C1 segment of cervical spinal cord (tissue), 14 donors: ENCODE measurements around the gene FUOM.

Experiments
- DNase-seq, 14 donors: peaks; one replicate each; lab custom pipeline; 2025; lab: John Stamatoyannopoulos, UW

Gene FUOM

GRCh38 chr10:133313192-133313591 lies 44.6 kb downstream of the FUOM start:
- DNase-seq, result no peak

GRCh38 chr10:133312769-133313145 lies 45.1 kb downstream of the FUOM start:
- DNase-seq, result no peak

DNA sequence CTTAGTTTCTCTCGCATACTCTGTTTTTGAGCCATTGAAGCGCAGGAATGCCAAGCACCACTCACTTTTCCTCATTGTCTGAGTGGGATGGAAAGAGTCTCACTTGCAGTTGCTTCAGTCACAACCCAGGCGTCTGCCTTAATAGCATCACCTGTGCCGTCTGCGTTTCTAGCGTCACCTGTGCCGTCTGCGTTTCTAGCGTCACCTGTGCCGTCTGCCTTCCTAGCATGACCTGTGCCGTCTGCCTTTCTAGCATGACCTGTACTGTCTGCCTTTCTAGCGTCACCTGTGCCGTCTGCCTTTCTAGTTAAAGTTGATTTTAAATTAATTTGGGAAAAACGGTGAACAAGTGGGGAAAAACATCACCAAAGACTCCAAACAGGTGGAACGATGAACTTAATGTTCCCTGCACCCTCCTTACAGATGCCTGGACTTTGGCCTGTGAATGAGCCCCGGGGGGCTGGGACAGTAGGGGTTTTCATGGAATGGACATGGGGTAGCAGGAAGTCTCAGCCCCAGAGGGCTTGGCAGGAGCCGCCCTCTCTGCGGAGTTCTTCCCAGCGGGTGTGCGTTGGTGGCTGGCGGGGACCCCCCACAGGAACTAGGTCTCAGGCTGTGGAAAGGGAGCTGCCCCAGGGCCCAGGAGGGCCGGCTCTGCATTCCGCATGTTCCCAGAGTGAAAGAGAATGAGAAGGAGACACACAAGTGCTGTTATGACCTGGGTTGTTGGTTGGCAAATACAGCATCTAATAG lies 45.6 kb downstream of the FUOM start:
- no peak for DNase-seq

DNA sequence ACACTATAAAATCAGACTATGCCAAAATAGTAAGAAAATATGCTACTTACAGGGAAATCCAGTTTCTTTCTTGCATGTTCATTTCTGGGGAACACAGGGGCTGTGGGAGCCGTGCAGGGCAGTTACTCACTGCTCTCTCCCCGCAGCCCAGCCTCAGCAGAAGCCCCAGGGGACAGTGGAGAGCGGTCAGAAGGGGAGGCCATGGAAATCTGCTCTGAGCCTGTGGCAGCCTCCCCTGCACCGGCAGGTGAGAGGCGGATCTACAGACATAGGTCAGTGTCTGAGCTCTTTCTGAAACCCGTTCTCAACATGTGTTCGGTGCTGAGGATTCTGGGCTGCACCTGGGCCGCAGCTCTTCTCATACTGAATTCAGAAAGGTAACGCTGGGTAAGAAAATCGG lies 46.2 kb downstream of the FUOM start:
- DNase-seq, result no peak

DNA sequence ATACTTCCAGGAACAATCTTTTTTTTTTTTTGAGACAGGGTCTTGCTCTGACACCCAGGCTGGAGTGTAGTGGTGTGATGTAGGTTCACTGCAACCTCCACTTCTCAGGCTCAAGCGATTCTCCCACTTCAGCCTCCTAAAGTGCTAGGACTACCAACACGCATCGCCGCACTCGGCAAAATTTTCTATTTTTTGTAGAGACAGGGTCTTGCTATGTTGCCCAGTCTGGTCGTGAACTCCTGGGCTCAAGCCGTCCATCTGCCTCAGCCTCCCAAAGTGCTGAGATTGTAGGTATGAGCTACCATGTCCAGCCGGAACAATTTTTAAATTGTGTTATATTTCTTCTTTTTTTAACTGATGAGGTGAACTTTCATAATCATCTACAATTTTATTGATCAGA lies 47.0 kb downstream of the FUOM start:
- DNase-seq, result no peak

- DNase-seq, result no peak
These were observed 47.4 kb downstream of the FUOM start for GRCh38 chr10:133310399-133310755.

- no peak for DNase-seq
These were observed 48.0 kb downstream of the FUOM start for GRCh38 chr10:133309720-133310398.

DNA sequence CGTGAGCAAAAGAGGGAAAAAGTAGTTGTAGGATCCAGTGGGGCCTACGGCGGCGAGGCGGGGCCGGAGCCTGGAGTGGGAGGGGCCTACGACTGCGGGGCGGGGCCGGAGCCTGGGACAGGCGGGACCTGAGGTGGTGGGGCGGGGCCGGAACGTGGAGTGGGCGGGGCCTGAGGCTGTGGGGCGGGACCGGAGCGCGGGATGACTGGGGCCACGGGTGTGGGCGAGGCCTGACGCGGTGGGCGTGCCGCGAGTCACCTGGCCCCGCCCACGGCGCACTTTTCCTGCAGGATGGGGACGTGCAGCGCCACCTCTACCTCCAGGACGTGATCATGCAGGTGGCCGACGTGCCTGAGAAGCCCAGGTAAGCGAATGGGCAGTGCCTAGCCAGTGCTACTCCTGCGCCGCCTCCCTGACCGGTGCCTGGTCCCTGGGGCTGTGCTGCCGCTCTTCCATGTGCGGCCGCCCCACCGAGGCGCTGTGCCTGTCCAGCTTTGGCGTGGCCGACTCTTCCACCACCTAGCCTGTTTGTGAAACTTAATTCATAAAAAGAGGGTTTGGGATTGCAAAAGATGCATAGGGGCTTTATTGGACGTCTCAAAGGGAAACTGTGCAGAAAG lies 48.6 kb downstream of the FUOM start:
- DNase-seq, result peak in 13 of 14 donors; percentile 70 to 95 (median 90)

DNA sequence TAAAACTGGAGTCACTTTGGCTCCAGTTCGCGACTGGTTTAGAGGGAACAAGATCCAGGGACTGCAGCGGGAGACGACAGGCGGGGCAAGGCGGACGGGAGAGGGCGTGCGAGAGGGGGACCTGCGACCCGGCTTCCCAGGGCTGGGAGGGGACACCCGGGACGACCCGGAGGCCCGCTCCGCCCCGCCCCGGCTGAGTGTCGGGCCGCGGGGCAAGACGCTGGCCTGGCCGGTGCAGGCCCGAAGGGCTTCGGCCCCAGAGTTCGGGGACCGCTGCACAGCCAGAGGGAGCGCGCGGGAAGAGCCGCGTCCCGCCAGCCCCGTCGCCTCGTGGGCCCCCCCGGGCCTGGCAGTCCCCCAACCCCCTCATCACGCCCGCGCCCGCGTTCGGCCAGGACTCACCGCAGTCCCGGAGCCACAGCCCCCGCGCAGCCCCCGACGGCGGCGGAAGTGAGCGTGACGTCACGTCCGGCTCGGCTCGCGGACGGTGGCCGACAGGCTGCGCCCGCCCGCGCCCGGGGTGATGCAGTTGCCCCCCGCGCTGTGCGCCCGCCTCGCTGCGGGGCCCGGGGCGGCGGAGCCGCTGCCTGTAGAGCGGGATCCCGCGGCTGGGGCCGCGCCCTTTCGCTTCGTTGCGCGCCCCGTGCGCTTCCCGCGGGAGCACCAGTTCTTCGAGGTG lies 49.3 kb downstream of the FUOM start, which contains the start of the genes TUBGCP2 and ZNF511:
Gene TUBGCP2, minus strand, starts transcription at position 452 of the 679 bp plus-strand sequence. CDS start 5,931 bp downstream, outside the sequence.
Gene ZNF511, plus strand, starts transcription at position 494 of the 679 bp plus-strand sequence. Its CDS starts 30 bp downstream, at position 524.
- DNase-seq, result peak; percentile 52 to 95 (median 90)

GRCh38 chr10:133307776-133308420 lies 49.9 kb downstream of the FUOM start:
- DNase-seq, result peak in 1 of 14 donors; percentile 40

DNA sequence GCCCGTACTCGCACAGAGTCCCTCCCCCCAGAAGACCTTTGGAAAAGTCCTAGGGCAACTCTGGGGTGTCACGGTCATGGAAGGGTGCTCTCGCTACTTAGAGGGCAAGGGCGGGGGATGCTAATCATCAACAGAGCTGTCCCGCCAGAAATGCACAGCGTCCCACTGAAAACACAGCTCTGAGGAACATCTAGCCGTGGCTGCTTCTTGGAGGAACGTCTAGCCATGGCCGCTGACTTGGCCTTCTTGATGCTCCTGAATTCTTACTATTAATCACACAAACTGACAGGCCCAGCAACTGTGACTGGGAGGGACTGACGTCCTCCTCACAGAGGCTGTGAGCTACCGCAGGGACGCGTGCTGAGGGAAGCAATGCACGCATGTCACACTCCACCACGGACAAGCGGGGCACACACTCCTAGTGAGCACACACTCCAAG lies 50.9 kb downstream of the FUOM start:
- no peak for DNase-seq

DNA sequence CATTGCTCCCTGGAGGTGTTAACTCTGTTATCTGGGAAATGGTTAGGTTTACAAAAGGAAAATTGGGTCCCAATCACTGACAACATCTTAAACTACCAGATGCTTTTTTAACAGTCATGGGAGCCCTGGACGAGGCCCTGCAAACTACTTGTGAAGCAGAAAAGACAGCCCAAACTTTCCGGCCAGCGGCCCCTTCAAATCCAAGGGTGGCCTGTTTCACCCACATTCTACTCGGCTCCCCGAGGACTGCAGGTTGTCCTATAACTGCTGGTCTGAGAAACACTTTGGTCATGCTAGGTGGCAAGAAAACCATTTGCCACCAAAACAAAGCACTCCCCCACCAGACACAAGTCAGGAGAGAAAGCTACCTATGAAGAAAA lies 51.7 kb downstream of the FUOM start:
- no peak for DNase-seq
